GM12892 (cell line): Measurements from ENCODE around the gene GCNT1.

Experiments
- POLR2A ChIP-seq: IDR thresholded peaks from 2 replicates; pipeline ENCODE4 v1.6.1; 2011; ENCODE audit warnings: low read depth, low read length, control low read depth
- TAF1 ChIP-seq: IDR thresholded peaks from 2 replicates; pipeline ENCODE4 v1.6.1; 2011; ENCODE audit warnings: low read depth, mild to moderate bottlenecking, control low read depth, low read length, borderline replicate concordance

DNA sequence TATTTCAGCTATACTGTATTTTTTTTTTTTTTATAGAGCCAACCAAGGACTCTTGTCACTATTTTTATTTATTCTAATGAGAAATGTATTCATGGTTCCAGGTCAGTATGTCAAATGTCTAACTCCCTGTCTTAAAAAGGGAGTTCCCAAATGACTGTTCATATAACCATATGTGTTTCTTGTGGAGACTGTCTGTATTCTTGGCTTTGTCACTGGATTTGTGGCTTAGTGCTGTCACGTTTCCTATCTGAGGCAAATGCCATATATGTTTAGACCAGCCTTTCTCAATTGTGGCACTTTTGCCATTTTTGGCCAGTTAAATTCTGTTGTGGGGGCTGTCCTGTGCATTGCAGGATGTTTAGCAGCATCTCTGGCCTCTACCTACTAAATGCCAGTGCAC lies 3.1 kb downstream of the GCNT1 start:
- TF ChIP-seq POLR2A (no peak), TAF1 (no peak)
